Stimulated activated CD8-positive, alpha-beta memory T cell treated with anti-CD3 and anti-CD28 coated beads, Interleukin-4, amount 100 ng/mL, for 24 hours (primary cell): ENCODE data around the gene TIMD4.
A peak's percentile ranks its signal among the peaks of the same experiment; 100 is the strongest.
"Not testable (repeated sequence)": the region's sequence is repeated elsewhere in the genome, so short reads cannot be mapped to it uniquely, and the experiment has no call there.

Experiments used
- DNase-seq: peaks from one replicate; pipeline ENCODE4 v3.0.0-alpha.2; 2020; ENCODE audit warnings: low read depth

Gene TIMD4

GRCh38 chr5:156963125-156963524 is at the start of gene TIMD4:
TSS of gene TIMD4 (minus strand) at chr5:156963226. CDS start at chr5:156963198, 28 bp downstream.
- DNase-seq = no peak

- no peak for DNase-seq
These were observed 43.2 kb upstream of the TIMD4 start for GRCh38 chr5:157006262-157006661.

- no peak for DNase-seq
These were observed 42.0 kb upstream of the TIMD4 start for GRCh38 chr5:157004893-157005551.

GRCh38 chr5:156991714-156992113 is 28.7 kb upstream of the TIMD4 start:
- no peak for DNase-seq

- no peak for DNase-seq
These were observed 21.0 kb upstream of the TIMD4 start for GRCh38 chr5:156984064-156984463.

- DNase-seq = no peak
These were observed 18.5 kb upstream of the TIMD4 start for GRCh38 chr5:156981481-156981880.

- DNase-seq = no peak
These were observed 11.3 kb upstream of the TIMD4 start for GRCh38 chr5:156974328-156974727.

- DNase-seq = no peak
These were observed 9.0 kb upstream of the TIMD4 start for GRCh38 chr5:156971848-156972525.

GRCh38 chr5:156971415-156971814 is 8.4 kb upstream of the TIMD4 start:
- DNase-seq = no peak

- not testable (repeated sequence) for DNase-seq
These were observed 4.4 kb upstream of the TIMD4 start for GRCh38 chr5:156967386-156967785.

GRCh38 chr5:156956321-156956720 is 6.7 kb downstream of the TIMD4 start:
- no peak for DNase-seq

GRCh38 chr5:156951359-156951758 is 11.7 kb downstream of the TIMD4 start:
- no peak for DNase-seq

- no peak for DNase-seq
These were observed 12.3 kb downstream of the TIMD4 start for GRCh38 chr5:156950716-156951115.

GRCh38 chr5:156949424-156949823 is 13.6 kb downstream of the TIMD4 start:
- DNase-seq = no peak

- no peak for DNase-seq
These were observed 15.1 kb downstream of the TIMD4 start for GRCh38 chr5:156947925-156948324.

- DNase-seq = no peak
These were observed 21.0 kb downstream of the TIMD4 start for GRCh38 chr5:156942064-156942463.

GRCh38 chr5:156940462-156940861 is 22.6 kb downstream of the TIMD4 start:
- not testable (repeated sequence) for DNase-seq

- no peak for DNase-seq
These were observed 26.1 kb downstream of the TIMD4 start for GRCh38 chr5:156936972-156937371.

- DNase-seq = peak; percentile 45
These were observed 28.4 kb downstream of the TIMD4 start for GRCh38 chr5:156934450-156935211.

GRCh38 chr5:156929366-156929948 is 33.6 kb downstream of the TIMD4 start:
- DNase-seq = no peak

GRCh38 chr5:156927545-156927944 is 35.5 kb downstream of the TIMD4 start:
- no peak for DNase-seq

GRCh38 chr5:156925767-156926166 is 37.3 kb downstream of the TIMD4 start:
- DNase-seq = not testable (repeated sequence)
